Measurements from ENCODE around the gene MCFD2.
A peak's percentile ranks its signal among the peaks of the same experiment; 100 is the strongest.
"Not testable (repeated sequence)": the region's sequence is repeated elsewhere in the genome, so short reads cannot be mapped to it uniquely, and the experiment has no call there.

MCFD2 gene

DNA sequence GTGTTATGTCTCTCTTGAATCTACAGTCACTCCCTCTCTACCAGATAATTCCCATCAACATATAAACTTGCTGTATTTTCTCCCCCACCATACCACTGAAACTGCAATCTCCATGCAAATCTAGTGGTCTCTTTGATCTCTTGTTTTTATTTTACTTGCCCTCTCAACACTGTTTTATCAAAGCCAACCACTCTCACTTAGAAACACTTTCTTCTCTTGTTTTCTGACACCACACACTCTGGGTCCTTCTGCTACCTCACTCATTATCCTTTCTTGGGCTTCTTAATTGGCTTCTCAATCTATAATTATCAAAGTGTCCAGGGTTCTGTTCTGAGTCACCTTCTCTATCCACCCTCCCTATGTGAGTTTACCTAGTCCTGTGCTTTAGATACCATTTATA lies 2.0 kb upstream of the MCFD2 start:
- DNase-seq (ENCODE audit: low spot score), result peak; percentile 48
- in situ Hi-C loops (cut with MboI; ENCODE audit: low pct_unique_long_range_greater_than_20kb, low sequenced_read_pairs, unreplicated experiment), result no loop called here
- TF ChIP-seq, protein P1, sequence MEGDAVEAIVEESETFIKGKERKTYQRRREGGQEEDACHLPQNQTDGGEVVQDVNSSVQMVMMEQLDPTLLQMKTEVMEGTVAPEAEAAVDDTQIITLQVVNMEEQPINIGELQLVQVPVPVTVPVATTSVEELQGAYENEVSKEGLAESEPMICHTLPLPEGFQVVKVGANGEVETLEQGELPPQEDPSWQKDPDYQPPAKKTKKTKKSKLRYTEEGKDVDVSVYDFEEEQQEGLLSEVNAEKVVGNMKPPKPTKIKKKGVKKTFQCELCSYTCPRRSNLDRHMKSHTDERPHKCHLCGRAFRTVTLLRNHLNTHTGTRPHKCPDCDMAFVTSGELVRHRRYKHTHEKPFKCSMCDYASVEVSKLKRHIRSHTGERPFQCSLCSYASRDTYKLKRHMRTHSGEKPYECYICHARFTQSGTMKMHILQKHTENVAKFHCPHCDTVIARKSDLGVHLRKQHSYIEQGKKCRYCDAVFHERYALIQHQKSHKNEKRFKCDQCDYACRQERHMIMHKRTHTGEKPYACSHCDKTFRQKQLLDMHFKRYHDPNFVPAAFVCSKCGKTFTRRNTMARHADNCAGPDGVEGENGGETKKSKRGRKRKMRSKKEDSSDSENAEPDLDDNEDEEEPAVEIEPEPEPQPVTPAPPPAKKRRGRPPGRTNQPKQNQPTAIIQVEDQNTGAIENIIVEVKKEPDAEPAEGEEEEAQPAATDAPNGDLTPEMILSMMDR (IDR thresholded peaks at IDR 0.05; ENCODE audit: extremely low read depth, insufficient read depth, missing control alignments), result no peak

DNA sequence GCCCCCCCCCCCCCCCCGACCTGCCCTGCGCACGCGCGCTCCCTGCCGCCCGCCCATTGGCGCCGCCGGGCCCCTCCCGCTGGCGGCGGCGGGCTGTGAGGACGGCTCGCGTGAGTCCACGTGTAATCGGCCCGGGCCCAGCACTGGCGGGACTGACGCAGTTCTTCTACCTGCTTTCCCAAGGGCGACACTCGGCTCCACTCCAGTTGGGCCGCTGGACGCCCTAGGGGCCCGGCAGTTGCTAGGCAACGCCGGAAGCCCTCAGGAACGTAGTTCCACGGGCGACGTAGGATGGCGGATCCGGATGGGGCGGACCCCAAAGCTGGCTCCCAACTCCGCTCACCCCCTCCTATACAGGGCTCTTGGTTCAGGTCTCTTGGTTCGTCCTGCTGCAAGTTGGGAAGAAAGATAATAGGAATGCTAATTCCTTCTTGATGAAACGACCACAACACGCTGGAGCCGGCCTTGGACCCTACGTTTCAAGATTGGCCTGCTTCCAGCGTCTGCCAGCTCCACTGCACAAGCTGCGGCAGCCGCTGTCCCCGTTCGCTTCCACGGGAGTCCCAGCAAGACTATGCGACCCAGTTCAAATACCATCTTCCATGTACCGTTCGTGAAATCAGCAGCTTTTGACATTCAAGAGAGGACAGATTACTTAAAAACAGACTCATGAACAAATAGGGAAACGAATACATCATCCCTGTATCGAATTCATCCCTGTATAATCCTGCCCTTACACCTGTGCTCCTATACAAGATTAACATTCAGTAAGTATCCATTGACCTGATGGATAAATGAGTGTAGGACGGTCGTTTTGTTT lies 415 bp upstream of the MCFD2 start:
- TF ChIP-seq, protein P1 (IDR thresholded peaks at IDR 0.05; ENCODE audit: extremely low read depth, insufficient read depth, missing control alignments), result no peak
- in situ Hi-C loops (cut with MboI; ENCODE audit: low pct_unique_long_range_greater_than_20kb, low sequenced_read_pairs, unreplicated experiment), result no loop called here
- peak; percentile 93 for DNase-seq (ENCODE audit: low spot score)

DNA sequence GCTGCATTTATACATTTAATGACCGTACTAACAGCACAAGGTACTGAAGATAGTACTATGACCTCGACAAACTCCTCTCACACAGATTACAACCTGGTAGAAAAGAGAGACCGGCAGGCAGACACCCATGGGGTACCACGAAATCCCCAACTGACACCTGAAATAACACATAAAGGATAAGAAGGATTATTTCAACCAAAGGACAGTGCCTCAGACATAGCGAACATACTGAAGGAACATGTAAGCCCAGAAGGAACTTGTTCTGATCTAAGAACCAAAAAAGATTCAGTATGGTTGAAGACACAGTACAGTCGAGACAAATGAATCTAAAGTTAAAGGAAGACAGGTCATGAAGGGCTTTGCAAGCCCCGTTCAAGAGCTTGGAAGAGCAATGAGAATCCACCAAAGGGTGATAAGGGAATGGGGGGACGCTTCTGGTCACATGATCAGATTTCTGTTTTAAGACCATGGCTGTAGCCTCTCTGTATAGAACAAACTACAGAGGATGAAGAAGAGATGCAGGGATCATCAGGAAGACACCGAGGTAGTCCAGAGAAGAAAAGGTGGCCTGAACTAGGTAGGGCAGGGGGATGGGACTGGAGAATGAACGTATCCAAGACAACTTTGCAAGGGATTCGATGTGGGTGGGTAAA lies 902 bp downstream of the MCFD2 start:
- in situ Hi-C loops (cut with MboI; ENCODE audit: low pct_unique_long_range_greater_than_20kb, low sequenced_read_pairs, unreplicated experiment), result no loop called here
- DNase-seq (ENCODE audit: low spot score), result no peak
- TF ChIP-seq, protein P1 (IDR thresholded peaks at IDR 0.05; ENCODE audit: extremely low read depth, insufficient read depth, missing control alignments), result no peak

DNA sequence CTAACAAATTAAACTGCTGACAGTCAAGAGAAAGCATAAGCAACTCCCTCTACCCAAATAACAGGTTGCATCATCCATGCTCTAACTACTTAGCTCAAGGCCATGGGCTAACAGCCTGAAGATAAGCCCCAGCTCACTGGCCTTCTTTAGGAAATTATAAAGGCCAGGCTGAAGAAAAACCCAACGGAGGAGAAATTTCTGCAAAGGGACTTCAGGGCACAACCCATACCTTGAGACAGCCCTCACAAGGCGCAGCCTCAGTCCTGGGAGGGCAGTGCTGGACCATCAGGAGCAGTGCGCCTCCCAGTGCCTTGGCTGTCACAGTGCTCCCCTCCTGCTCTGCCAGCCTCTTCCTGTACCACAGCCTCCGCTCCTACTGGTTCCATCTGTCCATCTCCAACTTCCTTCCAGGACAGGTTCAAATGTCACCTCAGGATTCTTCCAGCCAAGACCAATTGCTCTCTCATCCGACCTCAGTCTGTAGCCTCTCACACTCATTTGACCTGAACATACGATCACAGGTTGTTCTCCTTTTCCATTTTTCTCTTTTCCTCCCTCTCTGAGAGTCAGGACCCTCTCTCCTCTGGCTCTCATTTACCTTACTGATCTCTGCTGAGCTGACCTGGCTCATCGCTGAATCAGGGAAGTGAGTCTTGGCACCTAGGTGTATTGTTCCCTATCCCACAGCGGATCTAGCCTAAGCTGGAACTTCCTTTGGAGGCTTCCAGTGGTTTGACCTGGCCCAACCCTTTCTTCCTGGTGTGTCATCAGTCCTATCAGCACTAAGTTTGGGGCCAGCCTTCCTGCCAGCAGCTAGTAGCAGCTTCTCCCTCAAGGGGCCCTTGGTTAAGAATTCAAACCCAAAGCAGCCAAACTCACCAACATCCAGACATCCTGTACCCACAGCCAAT lies 1.9 kb downstream of the MCFD2 start:
- TF ChIP-seq, protein P1 (IDR thresholded peaks at IDR 0.05; ENCODE audit: extremely low read depth, insufficient read depth, missing control alignments), result no peak
- DNase-seq (ENCODE audit: low spot score), result no peak
- in situ Hi-C loops (cut with MboI; ENCODE audit: low pct_unique_long_range_greater_than_20kb, low sequenced_read_pairs, unreplicated experiment), result no loop called here

DNA sequence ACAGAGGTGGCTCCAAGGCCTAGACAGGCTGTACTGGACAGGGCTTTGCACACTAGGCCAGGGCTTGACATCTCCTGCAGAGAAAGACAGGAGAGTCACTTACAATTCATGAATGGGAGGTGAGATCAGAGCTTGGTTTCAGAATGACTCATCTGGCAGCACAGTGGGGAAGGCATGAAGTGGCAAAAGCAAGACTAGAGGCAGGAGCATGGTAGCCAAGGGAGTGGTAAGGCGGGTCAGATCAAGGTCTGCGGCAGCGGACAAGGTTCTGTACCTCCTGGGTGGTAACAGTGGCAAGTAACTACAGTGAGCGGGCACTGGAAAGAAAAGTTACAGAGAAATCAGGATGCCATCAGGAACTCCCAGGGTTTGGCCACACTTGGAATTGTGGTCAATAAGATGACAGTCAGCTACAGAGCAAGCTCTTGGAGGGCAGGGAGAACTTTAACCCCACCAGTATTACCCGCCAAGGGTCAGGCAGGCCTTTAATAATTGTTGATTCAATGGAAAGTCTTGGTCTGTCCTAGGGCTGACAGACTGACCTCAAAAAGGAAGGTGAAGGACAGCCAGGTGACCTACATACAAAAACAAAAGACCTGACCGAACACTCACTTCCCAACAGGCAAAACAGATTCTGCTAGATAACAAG lies 5.7 kb downstream of the MCFD2 start:
- DNase-seq (ENCODE audit: low spot score), result peak; percentile 75
- in situ Hi-C loops (cut with MboI; ENCODE audit: low pct_unique_long_range_greater_than_20kb, low sequenced_read_pairs, unreplicated experiment), result no loop called here
- TF ChIP-seq, protein P1 (IDR thresholded peaks at IDR 0.05; ENCODE audit: extremely low read depth, insufficient read depth, missing control alignments), result no peak

DNA sequence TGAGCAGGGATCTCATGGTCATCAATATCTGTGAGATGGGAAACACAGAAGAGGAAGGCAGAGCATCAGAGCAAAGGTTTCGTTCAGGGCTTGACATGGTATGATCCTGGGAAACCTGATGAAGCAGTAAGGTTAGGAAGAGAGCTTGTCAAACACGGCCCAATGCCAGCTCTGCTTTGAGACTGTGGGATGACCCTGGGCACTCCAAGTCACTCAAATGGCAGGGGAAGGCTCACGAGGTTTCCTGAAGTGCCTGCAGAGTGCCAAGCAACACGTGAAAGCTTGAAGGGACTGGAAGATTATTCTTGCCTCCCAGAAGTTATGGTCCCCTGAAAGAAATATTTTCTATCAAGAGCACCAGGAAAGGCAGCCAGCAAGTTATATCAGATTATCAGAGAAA lies 6.5 kb downstream of the MCFD2 start:
- DNase-seq (ENCODE audit: low spot score), result no peak
- in situ Hi-C loops (cut with MboI; ENCODE audit: low pct_unique_long_range_greater_than_20kb, low sequenced_read_pairs, unreplicated experiment), result no loop called here
- TF ChIP-seq, protein P1 (IDR thresholded peaks at IDR 0.05; ENCODE audit: extremely low read depth, insufficient read depth, missing control alignments), result no peak

DNA sequence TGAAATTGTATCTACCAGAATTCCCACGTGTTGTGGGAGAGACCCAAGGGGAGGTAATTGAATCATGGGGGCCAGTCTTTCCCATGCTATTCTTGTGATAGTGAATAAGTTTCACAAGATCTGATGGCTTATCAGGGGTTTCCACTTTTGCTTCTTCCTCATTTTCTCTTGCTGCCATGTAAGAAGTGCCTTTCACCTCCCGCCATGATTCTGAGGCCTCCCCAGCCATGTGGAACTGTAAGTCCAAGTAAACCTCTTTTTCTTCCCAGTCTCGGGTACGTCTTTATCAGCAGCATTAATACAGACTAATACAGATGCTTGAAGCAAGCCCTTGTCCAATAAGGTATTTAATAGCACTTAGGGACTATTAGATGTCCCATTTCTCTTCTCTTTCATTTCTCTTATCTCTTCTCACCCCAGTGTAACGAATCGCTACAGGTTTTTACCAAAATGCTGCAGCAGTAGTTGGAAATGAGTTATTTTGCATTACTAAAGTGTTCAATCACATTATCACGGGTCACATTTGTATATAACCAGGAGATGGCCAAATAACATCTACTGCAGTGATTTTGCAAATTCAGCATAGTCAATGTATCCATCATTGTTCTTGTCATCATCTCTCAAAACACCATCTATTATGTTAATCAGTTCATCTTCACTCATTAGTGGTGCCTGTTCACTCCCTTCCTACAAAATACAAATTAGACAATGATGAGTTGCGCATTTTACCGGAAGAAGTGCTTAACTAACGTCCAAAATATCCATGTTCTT lies 10.5 kb downstream of the MCFD2 start:
- in situ Hi-C loops (cut with MboI; ENCODE audit: low pct_unique_long_range_greater_than_20kb, low sequenced_read_pairs, unreplicated experiment); DNase-seq (ENCODE audit: low spot score): not testable (repeated sequence)

DNA sequence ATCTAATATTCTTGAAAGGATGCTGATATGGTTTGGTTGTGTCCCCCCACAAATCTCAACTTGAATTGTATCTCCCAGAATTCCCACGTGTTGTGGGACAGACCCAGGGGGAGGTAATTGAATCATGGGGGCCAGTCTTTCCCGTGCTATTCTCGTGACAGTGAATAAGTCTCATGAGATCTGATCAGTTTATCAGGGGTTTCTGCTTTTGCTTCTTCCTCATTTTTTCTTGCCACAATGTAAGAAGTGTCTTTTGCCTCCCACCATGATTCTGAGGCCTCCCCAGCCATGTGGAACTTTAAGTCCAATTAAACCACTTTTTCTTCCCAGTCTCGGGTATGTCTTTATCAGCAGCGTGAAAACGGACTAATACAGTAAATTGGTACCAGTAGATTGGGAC lies 12.6 kb downstream of the MCFD2 start:
- in situ Hi-C loops (cut with MboI; ENCODE audit: low pct_unique_long_range_greater_than_20kb, low sequenced_read_pairs, unreplicated experiment); DNase-seq (ENCODE audit: low spot score): not testable (repeated sequence)
